ENCODE data around the gene RANGAP1.

GRCh38 chr22:41248314-41248713, 37.7 kb downstream of the RANGAP1 start:
- TF ChIP-seq, protein P1, sequence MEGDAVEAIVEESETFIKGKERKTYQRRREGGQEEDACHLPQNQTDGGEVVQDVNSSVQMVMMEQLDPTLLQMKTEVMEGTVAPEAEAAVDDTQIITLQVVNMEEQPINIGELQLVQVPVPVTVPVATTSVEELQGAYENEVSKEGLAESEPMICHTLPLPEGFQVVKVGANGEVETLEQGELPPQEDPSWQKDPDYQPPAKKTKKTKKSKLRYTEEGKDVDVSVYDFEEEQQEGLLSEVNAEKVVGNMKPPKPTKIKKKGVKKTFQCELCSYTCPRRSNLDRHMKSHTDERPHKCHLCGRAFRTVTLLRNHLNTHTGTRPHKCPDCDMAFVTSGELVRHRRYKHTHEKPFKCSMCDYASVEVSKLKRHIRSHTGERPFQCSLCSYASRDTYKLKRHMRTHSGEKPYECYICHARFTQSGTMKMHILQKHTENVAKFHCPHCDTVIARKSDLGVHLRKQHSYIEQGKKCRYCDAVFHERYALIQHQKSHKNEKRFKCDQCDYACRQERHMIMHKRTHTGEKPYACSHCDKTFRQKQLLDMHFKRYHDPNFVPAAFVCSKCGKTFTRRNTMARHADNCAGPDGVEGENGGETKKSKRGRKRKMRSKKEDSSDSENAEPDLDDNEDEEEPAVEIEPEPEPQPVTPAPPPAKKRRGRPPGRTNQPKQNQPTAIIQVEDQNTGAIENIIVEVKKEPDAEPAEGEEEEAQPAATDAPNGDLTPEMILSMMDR (conservative IDR thresholded peaks at IDR 0.05; ENCODE audit: low read length) = no peak
- no peak for TF ChIP-seq EZH2phosphoT487 (IDR thresholded peaks at IDR 0.05; ENCODE audit: borderline replicate concordance, low read depth, low read length)

All from OCI-LY7 (cell line).